ENCODE data around the gene ANKRD1.

GRCh38 chr10:90889636-90890035, 31.3 kb downstream of the ANKRD1 start:
- TF ChIP-seq POLR2A (IDR thresholded peaks at IDR 0.05) (no peak), CTCF (IDR thresholded peaks at IDR 0.05) (no peak)

All from Peyer's patch (tissue), 4 donors.